ENCODE data around the gene C5orf34.
"Not testable (repeated sequence)": the region's sequence is repeated elsewhere in the genome, so short reads cannot be mapped to it uniquely, and the experiment has no call there.

GRCh38 chr5:43556607-43556856, 41.6 kb upstream of the C5orf34 start:
- not testable (repeated sequence) for TF ChIP-seq POLR2A, CTCF (IDR thresholded peaks at IDR 0.05)
